ENCODE data around the gene TBXAS1.

The TBXAS1 gene

GRCh38 chr7:139798221-139798620, 30.8 kb upstream of the TBXAS1 start:
- TF ChIP-seq, protein P1, sequence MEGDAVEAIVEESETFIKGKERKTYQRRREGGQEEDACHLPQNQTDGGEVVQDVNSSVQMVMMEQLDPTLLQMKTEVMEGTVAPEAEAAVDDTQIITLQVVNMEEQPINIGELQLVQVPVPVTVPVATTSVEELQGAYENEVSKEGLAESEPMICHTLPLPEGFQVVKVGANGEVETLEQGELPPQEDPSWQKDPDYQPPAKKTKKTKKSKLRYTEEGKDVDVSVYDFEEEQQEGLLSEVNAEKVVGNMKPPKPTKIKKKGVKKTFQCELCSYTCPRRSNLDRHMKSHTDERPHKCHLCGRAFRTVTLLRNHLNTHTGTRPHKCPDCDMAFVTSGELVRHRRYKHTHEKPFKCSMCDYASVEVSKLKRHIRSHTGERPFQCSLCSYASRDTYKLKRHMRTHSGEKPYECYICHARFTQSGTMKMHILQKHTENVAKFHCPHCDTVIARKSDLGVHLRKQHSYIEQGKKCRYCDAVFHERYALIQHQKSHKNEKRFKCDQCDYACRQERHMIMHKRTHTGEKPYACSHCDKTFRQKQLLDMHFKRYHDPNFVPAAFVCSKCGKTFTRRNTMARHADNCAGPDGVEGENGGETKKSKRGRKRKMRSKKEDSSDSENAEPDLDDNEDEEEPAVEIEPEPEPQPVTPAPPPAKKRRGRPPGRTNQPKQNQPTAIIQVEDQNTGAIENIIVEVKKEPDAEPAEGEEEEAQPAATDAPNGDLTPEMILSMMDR (IDR thresholded peaks at IDR 0.05; ENCODE audit: control insufficient read depth, extremely low read depth, insufficient read depth): no peak
- H3K4me3 ChIP-seq (ENCODE audit: low read depth, low read length): no peak overlapping the region
- no peak for DNase-seq (ENCODE audit: low read depth)

GRCh38 chr7:139798892-139799291, 30.2 kb upstream of the TBXAS1 start:
- H3K4me3 ChIP-seq (ENCODE audit: low read depth, low read length): no peak overlapping the region
- no peak for DNase-seq (ENCODE audit: low read depth)
- TF ChIP-seq, protein P1 (IDR thresholded peaks at IDR 0.05; ENCODE audit: control insufficient read depth, extremely low read depth, insufficient read depth): no peak

DNA sequence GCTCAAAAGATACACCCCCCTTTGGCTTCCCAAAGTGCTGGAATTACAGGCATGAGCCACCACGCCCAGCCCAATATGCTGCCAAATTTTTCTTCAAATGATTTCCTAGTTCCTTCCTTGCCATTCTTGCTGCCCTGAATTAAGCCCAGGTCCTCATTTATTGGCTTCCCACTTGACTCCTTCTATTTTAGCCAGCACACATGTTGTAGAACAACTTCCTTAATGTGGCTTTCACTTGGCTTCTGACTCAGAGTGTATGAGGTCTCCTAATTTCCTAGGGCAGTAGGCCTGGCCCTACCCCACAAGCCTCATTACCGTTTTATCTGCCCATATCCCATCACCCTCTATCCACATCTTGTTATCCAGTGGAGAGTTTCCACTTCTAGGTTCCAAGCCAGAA, 29.5 kb upstream of the TBXAS1 start:
- no peak overlapping the region for H3K4me3 ChIP-seq (ENCODE audit: low read depth, low read length)
- no peak for DNase-seq (ENCODE audit: low read depth)
- TF ChIP-seq, protein P1 (IDR thresholded peaks at IDR 0.05; ENCODE audit: control insufficient read depth, extremely low read depth, insufficient read depth): no peak

DNA sequence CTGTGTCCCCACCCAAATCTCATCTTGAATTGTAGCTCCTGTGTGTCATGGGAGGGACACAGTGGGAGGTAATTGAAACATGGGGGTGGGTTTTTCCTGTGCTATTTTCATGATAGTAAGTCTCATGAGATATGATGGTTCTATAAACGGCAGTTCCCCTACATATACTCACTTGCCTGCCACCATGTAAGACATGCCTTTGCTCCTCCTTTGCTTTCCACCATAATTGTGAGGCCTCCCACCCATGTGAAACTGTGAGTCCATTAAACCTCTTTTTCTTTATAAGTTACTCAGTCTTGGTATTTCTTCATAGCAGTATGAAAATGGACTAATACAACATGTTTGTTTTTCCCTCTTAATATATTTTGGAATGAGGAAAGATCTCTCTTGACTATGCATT, 24.5 kb upstream of the TBXAS1 start:
- DNase-seq (ENCODE audit: low read depth): no peak
- TF ChIP-seq, protein P1 (IDR thresholded peaks at IDR 0.05; ENCODE audit: control insufficient read depth, extremely low read depth, insufficient read depth): no peak
- no peak overlapping the region for H3K4me3 ChIP-seq (ENCODE audit: low read depth, low read length)

- H3K4me3 ChIP-seq (ENCODE audit: low read depth, low read length): no peak overlapping the region
- no peak for DNase-seq (ENCODE audit: low read depth)
- TF ChIP-seq, protein P1 (IDR thresholded peaks at IDR 0.05; ENCODE audit: control insufficient read depth, extremely low read depth, insufficient read depth): no peak
Measured at GRCh38 chr7:139807009-139807408, 22.1 kb upstream of the TBXAS1 start.

GRCh38 chr7:139808427-139808826, 20.6 kb upstream of the TBXAS1 start:
- H3K4me3 ChIP-seq (ENCODE audit: low read depth, low read length): no peak overlapping the region
- TF ChIP-seq, protein P1 (IDR thresholded peaks at IDR 0.05; ENCODE audit: control insufficient read depth, extremely low read depth, insufficient read depth): no peak
- DNase-seq (ENCODE audit: low read depth): no peak

DNA sequence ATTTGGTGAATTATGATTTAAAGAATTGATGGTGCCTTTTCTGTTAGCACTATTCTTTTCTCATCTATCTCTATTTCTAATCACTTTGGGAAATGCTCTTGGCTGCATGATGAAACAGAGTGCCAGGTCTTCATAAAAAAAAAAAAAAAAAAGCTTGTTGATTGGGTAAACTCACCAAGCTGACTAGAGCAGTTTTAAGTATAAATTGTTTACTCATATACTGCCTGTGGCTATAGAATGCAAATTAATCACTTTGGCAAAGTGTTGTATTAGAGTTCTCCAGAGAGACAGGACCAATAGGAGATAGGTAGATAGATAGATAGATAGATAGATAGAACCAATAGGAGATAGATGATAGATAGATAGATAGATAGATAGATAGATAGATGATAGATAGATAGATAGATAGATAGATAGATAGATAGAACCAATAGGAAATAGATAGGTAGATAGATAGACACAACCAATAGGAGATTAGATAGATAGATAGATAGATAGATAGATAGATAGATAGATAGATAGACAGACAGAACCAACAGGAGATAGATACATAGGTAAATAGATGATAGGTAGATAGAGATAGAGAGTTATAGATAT, 20.1 kb upstream of the TBXAS1 start:
- no peak overlapping the region for H3K4me3 ChIP-seq (ENCODE audit: low read depth, low read length)
- no peak for DNase-seq (ENCODE audit: low read depth)
- TF ChIP-seq, protein P1 (IDR thresholded peaks at IDR 0.05; ENCODE audit: control insufficient read depth, extremely low read depth, insufficient read depth): no peak

All from LNCaP clone FGC (cell line).